IPS-NIHi11 (cell line): Measurements from ENCODE around the gene ADH5.
"Not testable (repeated sequence)": the region's sequence is repeated elsewhere in the genome, so short reads cannot be mapped to it uniquely, and the experiment has no call there.

Experiments used
- DNase-seq: peaks from one replicate; pipeline ENCODE4 v3.0.0; 2012; ENCODE audit warnings: mixed read lengths, low spot score

ADH5 gene

GRCh38 chr4:99088481-99089365 lies at the start of gene ADH5:
Gene ADH5 (minus strand): TSS chr4:99088788. CDS start chr4:99088700, 88 bp downstream.
- peak; percentile 95 for DNase-seq

GRCh38 chr4:99136329-99136728 lies 47.7 kb upstream of the ADH5 start:
- DNase-seq, result no peak

GRCh38 chr4:99135541-99136162 lies 47.1 kb upstream of the ADH5 start:
- DNase-seq, result no peak

GRCh38 chr4:99134586-99134985 lies 46.0 kb upstream of the ADH5 start:
- DNase-seq, result no peak

- no peak for DNase-seq
Observed at GRCh38 chr4:99131378-99131777, 42.8 kb upstream of the ADH5 start.

- no peak for DNase-seq
Observed at GRCh38 chr4:99126376-99126775, 37.8 kb upstream of the ADH5 start.

GRCh38 chr4:99121008-99121407 lies 32.4 kb upstream of the ADH5 start:
- no peak for DNase-seq

GRCh38 chr4:99120501-99120900 lies 31.9 kb upstream of the ADH5 start:
- no peak for DNase-seq

- no peak for DNase-seq
Observed at GRCh38 chr4:99117876-99118693, 29.5 kb upstream of the ADH5 start.

GRCh38 chr4:99117122-99117841 lies 28.7 kb upstream of the ADH5 start:
- not testable (repeated sequence) for DNase-seq

- not testable (repeated sequence) for DNase-seq
Observed at GRCh38 chr4:99109286-99109685, 20.7 kb upstream of the ADH5 start.

GRCh38 chr4:99104153-99104552 lies 15.6 kb upstream of the ADH5 start:
- DNase-seq, result no peak

GRCh38 chr4:99103166-99103565 lies 14.6 kb upstream of the ADH5 start:
- DNase-seq, result no peak

GRCh38 chr4:99102634-99103033 lies 14.0 kb upstream of the ADH5 start:
- DNase-seq, result no peak

- no peak for DNase-seq
Observed at GRCh38 chr4:99100876-99101275, 12.3 kb upstream of the ADH5 start.

GRCh38 chr4:99099814-99100213 lies 11.2 kb upstream of the ADH5 start:
- DNase-seq, result not testable (repeated sequence)

GRCh38 chr4:99099311-99099710 lies 10.7 kb upstream of the ADH5 start:
- DNase-seq, result no peak

GRCh38 chr4:99091841-99092240 lies 3.3 kb upstream of the ADH5 start:
- DNase-seq, result not testable (repeated sequence)

- DNase-seq, result no peak
Observed at GRCh38 chr4:99091216-99091575, 2.6 kb upstream of the ADH5 start.

- DNase-seq, result no peak
Observed at GRCh38 chr4:99090481-99091215, 2.1 kb upstream of the ADH5 start.

- DNase-seq, result peak; percentile 4
Observed at GRCh38 chr4:99088023-99088449, 552 bp downstream of the ADH5 start.
